A549 (cell line): ENCODE data around the gene CINP. TPM values are rescaled to one million over a fixed set of nuclear protein-coding genes. Genes with fewer than 3 reads are reported as not detected.

ENCODE experiments used
- ATAC-seq, 2 experiments: fragments of 200-7000 bp in 1 of 2; fragments of >200 bp in 1 of 2; cut with Nextera tagmentation in 1 of 2; cut with Tn5 transposase in 1 of 2; 3 replicates each; pipeline versions ENCODE4 v1.8.0 to v1.9.1; 2018 to 2020; ENCODE audit warnings: mild to moderate bottlenecking in 1 of 2, moderate library complexity in 1 of 2
- CTCF ChIA-PET: fragments of 300-600 bp; sonication (Branson Sonifier 250); formaldehyde crosslinking; extraction: SDS; loops from one replicate; lab custom pipeline; 2021; ENCODE audit warnings: antibody characterized with exemption, inconsistent platforms; lab: Yijun Ruan, JAX
- POLR2A ChIA-PET: fragments of 350-600 bp; formaldehyde crosslinking; extraction: SDS; loops from one replicate; lab custom pipeline; 2021; ENCODE audit warnings: antibody characterized with exemption, inconsistent platforms; lab: Yijun Ruan, JAX
- DNase-seq, 2 experiments: peaks; one replicate each; pipeline versions ENCODE4 v3.0.0 to v3.0.0-alpha.2; 2011 to 2016; ENCODE audit warnings: low read depth in 1 of 2, low spot score in 1 of 2
- FAIRE-seq: peaks from 2 replicates; lab custom pipeline; 2011; peaks lifted over from hg19 to GRCh38; lab: Jason Lieb, UNC
- H3K27ac ChIP-seq, 2 experiments: fragments of >200 bp; sonication (Bioruptor Twin); formaldehyde crosslinking; 3 replicates each; pipeline ENCODE4 v1.5.1; 2016 to 2017
- H3K4me1 ChIP-seq: fragments of >200 bp; sonication (Bioruptor Twin); formaldehyde crosslinking; 3 replicates; pipeline ENCODE4 v1.6.1; 2016
- H3K4me2 ChIP-seq: fragments of >200 bp; sonication (Bioruptor Twin); formaldehyde crosslinking; 3 replicates; pipeline ENCODE4 v1.6.1; 2016
- H3K4me3 ChIP-seq: fragments of >200 bp; sonication (Bioruptor Twin); formaldehyde crosslinking; 3 replicates; pipeline ENCODE4 v1.5.1; 2016
- H3K9me3 ChIP-seq: fragments of >200 bp; sonication (Bioruptor Twin); formaldehyde crosslinking; 3 replicates; pipeline ENCODE4 v1.6.1; 2016
- CBX2 ChIP-seq: fragments of 200-600 bp; sonication (generic); IDR thresholded peaks from 2 replicates; pipeline ENCODE4 v1.6.1; 2016; ENCODE audit warnings: low read depth, mild to moderate bottlenecking, borderline replicate concordance
- CBX8 ChIP-seq: fragments of 200-600 bp; sonication (generic); IDR thresholded peaks from 2 replicates; pipeline ENCODE4 v1.6.1; 2016
- CHD2 ChIP-seq: fragments of 150-350 bp; IDR thresholded peaks from 2 replicates; pipeline ENCODE4 v1.6.1; 2014; ENCODE audit warnings: low read length; ENCODE audit not compliant: partially characterized antibody
- CHD4 ChIP-seq: fragments of 200-600 bp; sonication (generic); IDR thresholded peaks from 2 replicates; pipeline ENCODE4 v1.6.1; 2016; ENCODE audit warnings: antibody characterized with exemption, mild to moderate bottlenecking, borderline replicate concordance
- CTCF ChIP-seq: fragments of >200 bp; sonication (Bioruptor Twin); formaldehyde crosslinking; IDR thresholded peaks from 3 replicates; pipeline ENCODE4 v1.5.1; 2016
- E2F6 ChIP-seq: IDR thresholded peaks from 2 replicates; pipeline ENCODE4 v1.6.1; 2012; ENCODE audit warnings: low read depth, borderline replicate concordance
- EHF ChIP-seq: fragments of 250-450 bp; sonication (Bioruptor Pico); IDR thresholded peaks from 2 replicates; pipeline ENCODE4 v1.5.0; 2020; ENCODE audit warnings: mild to moderate bottlenecking
- EHMT2 ChIP-seq: fragments of 200-600 bp; sonication (generic); IDR thresholded peaks from 2 replicates; pipeline ENCODE4 v1.6.1; 2016; ENCODE audit warnings: antibody characterized with exemption, low read depth, mild to moderate bottlenecking, moderate library complexity
- EP300 ChIP-seq, 2 experiments: fragments of >200 bp; sonication (Bioruptor Twin); formaldehyde crosslinking; IDR thresholded peaks; 2 replicates in 1 of 2; 3 replicates in 1 of 2; pipeline ENCODE4 v1.6.1; 2016 to 2017
- FOSL2 ChIP-seq, 2 experiments: fragments of 450-650 bp in 1 of 2; fragments of >200 bp in 1 of 2; sonication (Bioruptor Twin) in 1 of 2; formaldehyde crosslinking; IDR thresholded peaks; 2 replicates each; pipeline versions ENCODE4 v1.5.0 to v1.6.1; 2016 to 2020; ENCODE audit warnings: mild to moderate bottlenecking in 1 of 2, moderate library complexity in 1 of 2
- HOXA7 ChIP-seq: fragments of 250-450 bp; sonication (Bioruptor Pico); IDR thresholded peaks from 2 replicates; pipeline ENCODE4 v1.5.0; 2020; ENCODE audit warnings: mild to moderate bottlenecking, moderate library complexity
- HOXB13 ChIP-seq: fragments of 250-450 bp; sonication (Bioruptor Pico); IDR thresholded peaks from 2 replicates; pipeline ENCODE4 v1.5.0; 2020; ENCODE audit warnings: low read depth, mild to moderate bottlenecking, moderate library complexity
- HOXB5 ChIP-seq: fragments of 250-450 bp; sonication (Bioruptor Pico); IDR thresholded peaks from 2 replicates; pipeline ENCODE4 v1.5.0; 2020; ENCODE audit warnings: mild to moderate bottlenecking, moderate library complexity
- KDM1A ChIP-seq: fragments of 200-600 bp; sonication (generic); IDR thresholded peaks from 2 replicates; pipeline ENCODE4 v1.6.1; 2016; ENCODE audit warnings: low read depth, mild to moderate bottlenecking
- MAFK ChIP-seq: fragments of 450-650 bp; IDR thresholded peaks from 2 replicates; pipeline ENCODE4 v1.6.1; 2014; ENCODE audit not compliant: partially characterized antibody
- MAZ ChIP-seq: fragments of 150-350 bp; IDR thresholded peaks from 2 replicates; pipeline ENCODE4 v1.6.1; 2014; ENCODE audit warnings: antibody characterized with exemption, low read depth, low read length, borderline replicate concordance
- NFE2L2 ChIP-seq: fragments of 150-350 bp; conservative IDR thresholded peaks from 2 replicates; pipeline ENCODE4 v1.6.1; 2014; ENCODE audit warnings: low read length
- PBX3 ChIP-seq: IDR thresholded peaks from 2 replicates; pipeline ENCODE4 v1.6.1; 2012
- RAD21 ChIP-seq, 2 experiments: fragments of >200 bp in 1 of 2; sonication (Bioruptor Twin) in 1 of 2; formaldehyde crosslinking in 1 of 2; IDR thresholded peaks in 1 of 2; conservative IDR thresholded peaks in 1 of 2; 2 replicates in 1 of 2; 3 replicates in 1 of 2; pipeline ENCODE4 v1.6.1; 2012 to 2018; ENCODE audit warnings: inconsistent platforms in 1 of 2
- RARB ChIP-seq: fragments of 250-450 bp; sonication (Bioruptor Pico); IDR thresholded peaks from 2 replicates; pipeline ENCODE4 v1.8.0; 2021; ENCODE audit warnings: mild to moderate bottlenecking, moderate library complexity
- REST ChIP-seq: fragments of 200-600 bp; sonication (generic); IDR thresholded peaks from 2 replicates; pipeline ENCODE4 v1.6.1; 2016; ENCODE audit warnings: antibody characterized with exemption, mild to moderate bottlenecking, moderate library complexity
- RFX5 ChIP-seq: fragments of 450-650 bp; IDR thresholded peaks from 2 replicates; pipeline ENCODE4 v1.7.1; 2014; ENCODE audit warnings: antibody characterized with exemption, mild to moderate bottlenecking, moderate library complexity
- SREBF2 ChIP-seq: fragments of 450-650 bp; IDR thresholded peaks from 2 replicates; pipeline ENCODE4 v1.6.1; 2014; ENCODE audit warnings: mild to moderate bottlenecking, moderate library complexity
- USF2 ChIP-seq: fragments of 450-650 bp; IDR thresholded peaks from 2 replicates; pipeline ENCODE4 v1.6.1; 2014; ENCODE audit warnings: antibody characterized with exemption
- ZC3H11A ChIP-seq: fragments of 450-650 bp; IDR thresholded peaks from 2 replicates; pipeline ENCODE4 v1.6.1; 2014; ENCODE audit warnings: antibody characterized with exemption, mild to moderate bottlenecking
- ZNF302 ChIP-seq: fragments of 250-450 bp; sonication (Bioruptor Pico); IDR thresholded peaks from 2 replicates; pipeline ENCODE4 v1.9.0; 2021; ENCODE audit warnings: inconsistent platforms, mild to moderate bottlenecking, moderate library complexity
- ZSCAN20 ChIP-seq: fragments of 250-450 bp; sonication (Bioruptor Pico); IDR thresholded peaks from 2 replicates; pipeline ENCODE4 v1.8.0; 2022; ENCODE audit warnings: mild to moderate bottlenecking, moderate library complexity
- WGBS: methylation state at CpG from one replicate; pipeline ENCODE4 v1.1.6; 2017; ENCODE audit errors: missing lambda C conversion rate; 5-methylcytosine and 5-hydroxymethylcytosine counted together
- polyA plus RNA-seq, 4 experiments: library from polyadenylated mRNA; depleted of rRNA in 3 of 4; stranded (reverse); fragments of >200 nt; fragmentation: RNase III in 1 of 4; extraction: RNeasy Plus Mini Kit Qiagen cat#74134 plus additional on column Dnase treatment in 1 of 4; gene quantifications; 2 replicates in 3 of 4; 3 replicates in 1 of 4; pipeline ENCODE4 v1.2.3, GENCODE V29; 2011 to 2017

CINP gene
- polyA plus RNA-seq, 2 of the 4 experiments (the other 2 are of a cell fraction): 59.9 to 74.6 TPM

GRCh38 chr14:102408724-102409123 is 46.0 kb upstream of the CINP start:
- TF ChIP-seq CHD4: no peak
- TF ChIP-seq HOXB5: no peak
- TF ChIP-seq EHF (CRISPR knock-in tag): no peak
- TF ChIP-seq REST: no peak
- no peak for TF ChIP-seq CBX2
- no peak for TF ChIP-seq MAFK
- no peak for TF ChIP-seq RFX5
- no peak for TF ChIP-seq ZC3H11A
- TF ChIP-seq FOSL2 (IDR thresholded peaks at IDR 0.05): no peak
- no peak for TF ChIP-seq FOSL2 (CRISPR knock-in tag; IDR thresholded peaks at IDR 0.05)
- Histone ChIP-seq H3K4me1 (no peaks in the 10 kb centered on the region), H3K4me2 (no peak overlapping the region), H3K27ac (no peak overlapping the region), H3K4me3 (no peak overlapping the region), H3K9me3 (peaks cover 1% of the 10 kb centered on the region; the same call in 2 of the 3 replicates)
- ChIA-PET CTCF (interaction anchor here (1.1 to 1.9 kb wide), 3 partner anchors 9 to 29 kb away, joined by 3 to 7 read pairs (median 4); no protein-coding TSS in a partner anchor), POLR2A (no interaction called here)
- DNase-seq: no peak
- ATAC-seq: no peak
- FAIRE-seq: no peak

- no peak for DNase-seq
- Histone ChIP-seq H3K27ac (no peak overlapping the region), H3K4me3 (no peak overlapping the region), H3K4me2 (no peak overlapping the region), H3K4me1 (no peaks in the 10 kb centered on the region), H3K9me3 (peaks cover 16% of the 10 kb centered on the region)
- ChIA-PET POLR2A (no interaction called here), CTCF (interaction anchor here (1.1 to 1.4 kb wide), 3 partner anchors 15 to 64 kb away, joined by 3 read pairs; no protein-coding TSS in a partner anchor)
- no peak for TF ChIP-seq HOXB5
- TF ChIP-seq NFE2L2: no peak
- no peak for TF ChIP-seq KDM1A
- TF ChIP-seq EHMT2: no peak
- no peak for TF ChIP-seq MAZ
- no peak for TF ChIP-seq CHD2
- no peak for TF ChIP-seq SREBF2
- no peak for TF ChIP-seq RFX5
- TF ChIP-seq EP300 (IDR thresholded peaks at IDR 0.05): no peak
- TF ChIP-seq MAFK: no peak
- no peak for FAIRE-seq
- ATAC-seq: no peak
- WGBS: 95% methylated on average over 7 of the region's 7 CpGs
These were observed 44.6 kb upstream of the CINP start for GRCh38 chr14:102407258-102407657.

GRCh38 chr14:102403028-102403427 is 40.3 kb upstream of the CINP start:
- no peak overlapping the region for H3K27ac ChIP-seq
- ATAC-seq: no peak
- POLR2A ChIA-PET: no interaction called here
- H3K4me1 ChIP-seq: no peaks in the 10 kb centered on the region
- no peak overlapping the region for H3K4me2 ChIP-seq
- FAIRE-seq: peak; percentile 54
- peaks cover 49% of the 10 kb centered on the region for H3K9me3 ChIP-seq
- no peak overlapping the region for H3K4me3 ChIP-seq
- peak in 1 of 2 experiments; percentile 12 for DNase-seq
- CTCF ChIA-PET: interaction anchor here (1.3 kb wide), 1 partner anchor 9 kb away, joined by 4 read pairs; no protein-coding TSS in a partner anchor
- TF ChIP-seq PBX3: no peak
- no peak for TF ChIP-seq CBX8
- no peak for TF ChIP-seq ZC3H11A
- no peak for TF ChIP-seq EP300 (IDR thresholded peaks at IDR 0.05)
- TF ChIP-seq HOXB13: no peak
- TF ChIP-seq E2F6: no peak
- TF ChIP-seq USF2: no peak
- no peak for TF ChIP-seq HOXA7 (CRISPR knock-in tag)
- no peak for TF ChIP-seq RARB (CRISPR knock-in tag)
- TF ChIP-seq ZSCAN20 (CRISPR knock-in tag): no peak
- TF ChIP-seq CTCF: no peak
- no peak for TF ChIP-seq RAD21 (conservative IDR thresholded peaks at IDR 0.05 in 1 of 2, IDR thresholded peaks at IDR 0.05 in 1 of 2)
- TF ChIP-seq ZNF302 (CRISPR knock-in tag): no peak
